Choroid plexus epithelial cell (primary cell): ENCODE data around the gene GPATCH11.

ENCODE experiments used
- DNase-seq: peaks from one replicate; pipeline ENCODE4 v3.0.0-alpha.2; 2010; ENCODE audit warnings: low read depth
- H3K4me3 ChIP-seq: 2 replicates; pipeline ENCODE4 v1.5.1; 2011; ENCODE audit warnings: low read depth, mild to moderate bottlenecking, control low read depth, low read length, moderate library complexity
- TF ChIP-seq, protein P1 (sequence below): conservative IDR thresholded peaks from 2 replicates; pipeline ENCODE4 v1.5.1; 2011; ENCODE audit warnings: low read depth, mild to moderate bottlenecking, control low read depth, inconsistent platforms, low read length, moderate library complexity

Gene GPATCH11

DNA sequence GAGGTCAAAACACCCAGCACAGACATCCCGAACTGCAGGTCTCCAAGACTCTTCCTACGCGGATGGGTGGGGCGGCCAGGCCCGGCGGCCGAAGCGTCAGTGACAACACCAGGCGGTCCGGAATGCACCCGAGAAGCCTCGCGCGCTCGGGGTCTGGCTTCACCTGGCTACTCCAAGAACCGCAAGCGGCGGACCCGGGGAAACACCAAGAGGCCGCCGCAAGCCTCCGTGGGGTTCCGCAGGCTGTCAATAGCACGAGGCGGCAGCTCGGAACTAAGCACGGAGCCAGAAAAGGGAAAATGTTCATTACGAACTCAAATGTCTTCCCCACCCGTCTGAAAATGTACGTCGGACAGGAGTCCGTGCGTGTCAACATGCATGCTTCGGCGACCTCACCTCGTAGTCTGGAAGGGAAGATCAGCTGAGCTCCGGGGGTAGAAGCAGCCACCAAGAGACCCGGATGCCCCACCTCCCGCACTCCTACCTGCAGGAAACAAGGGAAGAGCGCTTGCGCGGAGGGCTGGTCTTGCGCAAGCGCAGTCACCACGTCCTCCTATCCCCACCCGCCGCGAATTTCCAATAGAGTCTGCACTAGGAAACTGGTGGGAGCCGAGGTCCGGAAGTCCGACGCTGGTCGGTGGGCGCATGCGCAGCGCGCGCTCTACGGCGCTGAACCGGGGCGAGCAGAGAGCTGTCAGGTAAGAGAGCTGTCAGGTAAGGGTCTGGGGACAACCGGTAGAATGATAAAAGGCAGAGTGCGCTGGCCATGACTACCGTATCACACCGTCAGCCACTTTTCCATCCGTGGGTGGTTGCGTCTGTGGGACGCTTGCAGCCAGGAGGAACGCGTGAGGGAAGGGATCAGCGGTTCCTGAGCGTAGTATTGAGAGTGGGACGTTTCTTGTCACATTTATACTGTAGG is at the start of gene GPATCH11, which contains the start of gene HEATR5B:
GPATCH11 (plus strand) TSS at position 646 of the 922 bp plus-strand sequence. CDS start 3,864 bp downstream, outside the sequence.
HEATR5B (minus strand) TSS at position 500 of the 922 bp plus-strand sequence. CDS start 958 bp downstream, outside the sequence.
- TF ChIP-seq, protein P1, sequence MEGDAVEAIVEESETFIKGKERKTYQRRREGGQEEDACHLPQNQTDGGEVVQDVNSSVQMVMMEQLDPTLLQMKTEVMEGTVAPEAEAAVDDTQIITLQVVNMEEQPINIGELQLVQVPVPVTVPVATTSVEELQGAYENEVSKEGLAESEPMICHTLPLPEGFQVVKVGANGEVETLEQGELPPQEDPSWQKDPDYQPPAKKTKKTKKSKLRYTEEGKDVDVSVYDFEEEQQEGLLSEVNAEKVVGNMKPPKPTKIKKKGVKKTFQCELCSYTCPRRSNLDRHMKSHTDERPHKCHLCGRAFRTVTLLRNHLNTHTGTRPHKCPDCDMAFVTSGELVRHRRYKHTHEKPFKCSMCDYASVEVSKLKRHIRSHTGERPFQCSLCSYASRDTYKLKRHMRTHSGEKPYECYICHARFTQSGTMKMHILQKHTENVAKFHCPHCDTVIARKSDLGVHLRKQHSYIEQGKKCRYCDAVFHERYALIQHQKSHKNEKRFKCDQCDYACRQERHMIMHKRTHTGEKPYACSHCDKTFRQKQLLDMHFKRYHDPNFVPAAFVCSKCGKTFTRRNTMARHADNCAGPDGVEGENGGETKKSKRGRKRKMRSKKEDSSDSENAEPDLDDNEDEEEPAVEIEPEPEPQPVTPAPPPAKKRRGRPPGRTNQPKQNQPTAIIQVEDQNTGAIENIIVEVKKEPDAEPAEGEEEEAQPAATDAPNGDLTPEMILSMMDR: no peak
- H3K4me3 ChIP-seq: peak within 1 kb of the TSS; percentile 93
- peak; percentile 97 for DNase-seq

DNA sequence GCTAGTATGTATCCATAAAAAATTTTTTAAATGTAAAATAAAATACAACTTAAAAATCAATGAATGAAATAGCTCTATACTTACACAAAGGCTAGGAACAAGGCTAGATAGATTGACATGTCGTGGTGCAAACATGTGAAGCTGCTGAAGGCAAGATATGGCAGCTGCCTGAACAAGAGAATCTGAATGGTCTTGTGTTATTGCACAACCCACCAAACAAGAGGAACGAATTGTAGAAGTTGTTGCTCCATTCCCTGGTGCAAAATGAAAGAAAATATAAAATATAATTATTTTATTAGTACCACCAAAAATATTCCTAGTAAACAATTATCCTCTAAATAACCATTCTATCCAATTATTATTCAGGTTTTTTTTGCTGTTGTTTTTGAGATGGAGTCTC is 46.5 kb upstream of the GPATCH11 start:
- TF ChIP-seq, protein P1: no peak
- no peak for DNase-seq
- H3K4me3 ChIP-seq: no peak overlapping the region

DNA sequence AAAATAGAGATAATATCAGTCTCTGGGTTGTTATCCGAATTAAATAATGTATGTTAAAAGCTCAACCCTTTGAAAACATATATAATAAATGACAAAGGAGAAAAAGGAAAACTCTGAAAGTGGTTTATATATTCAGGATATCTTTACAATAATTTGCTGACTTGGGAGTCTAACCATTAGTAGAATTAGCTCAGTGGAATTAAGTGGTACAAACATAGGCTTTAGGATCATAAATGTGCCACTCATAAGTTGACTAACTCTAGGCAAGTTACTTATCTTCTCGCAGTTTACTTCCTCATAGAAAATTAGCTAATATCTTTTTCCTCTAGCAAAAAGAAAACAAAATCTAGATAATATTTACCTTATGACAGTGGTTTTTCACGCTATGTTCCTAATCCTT is 44.7 kb upstream of the GPATCH11 start:
- H3K4me3 ChIP-seq: no peak overlapping the region
- DNase-seq: no peak
- TF ChIP-seq, protein P1: no peak

DNA sequence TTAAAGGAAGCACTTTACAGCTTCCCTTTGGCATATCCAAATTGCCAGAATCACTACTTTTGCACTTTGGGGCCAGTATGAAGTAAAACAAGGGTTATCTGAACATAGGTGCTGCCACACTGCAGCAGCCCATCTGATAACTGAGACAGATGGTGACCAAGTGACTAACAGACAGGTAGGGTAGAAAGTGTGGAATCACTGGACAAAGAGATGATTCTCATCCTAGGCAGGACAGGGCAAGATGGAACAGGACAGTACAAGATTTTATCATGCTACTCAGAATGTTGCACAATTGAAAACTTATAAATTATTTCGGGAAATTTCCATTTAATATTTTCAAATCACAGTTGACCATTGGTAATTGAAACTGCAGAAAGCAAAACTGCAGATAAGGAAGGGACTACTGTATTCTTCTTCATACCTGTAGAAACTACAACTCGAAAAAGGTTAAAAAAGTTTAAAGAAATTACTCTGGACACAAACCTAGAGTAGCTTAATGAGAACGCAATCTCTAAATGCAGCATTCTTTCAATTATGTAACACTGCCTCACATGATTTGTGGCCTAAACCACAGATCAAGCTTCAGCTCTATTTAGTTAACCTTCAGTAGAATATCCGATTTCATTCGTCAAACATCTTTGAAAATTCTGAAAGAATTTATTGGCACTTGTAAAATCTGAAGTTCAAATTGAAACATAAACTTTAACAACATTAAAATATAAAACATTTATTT is 31.6 kb upstream of the GPATCH11 start:
- H3K4me3 ChIP-seq: no peak overlapping the region
- DNase-seq: peak; percentile 25
- TF ChIP-seq, protein P1: no peak

DNA sequence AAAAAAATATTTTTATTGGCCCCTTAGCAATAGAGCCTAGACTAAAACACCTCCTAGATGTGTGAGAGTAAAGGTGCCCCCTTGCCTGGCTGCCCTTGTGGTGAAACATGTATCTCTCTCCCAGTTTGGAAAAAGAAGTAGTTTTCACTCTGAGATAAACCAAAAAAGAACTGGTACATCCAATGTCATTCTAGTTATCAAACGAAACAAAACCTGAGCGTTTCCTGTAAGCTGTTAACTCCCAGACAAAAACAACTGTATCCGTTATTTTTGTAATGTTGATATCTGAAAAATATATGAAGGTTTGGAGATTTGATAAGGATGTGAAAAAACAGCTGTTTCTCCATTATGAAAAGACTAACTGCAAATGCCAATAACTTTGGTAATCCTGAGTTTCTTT is 24.5 kb upstream of the GPATCH11 start:
- H3K4me3 ChIP-seq: no peak overlapping the region
- no peak for DNase-seq
- TF ChIP-seq, protein P1: no peak

DNA sequence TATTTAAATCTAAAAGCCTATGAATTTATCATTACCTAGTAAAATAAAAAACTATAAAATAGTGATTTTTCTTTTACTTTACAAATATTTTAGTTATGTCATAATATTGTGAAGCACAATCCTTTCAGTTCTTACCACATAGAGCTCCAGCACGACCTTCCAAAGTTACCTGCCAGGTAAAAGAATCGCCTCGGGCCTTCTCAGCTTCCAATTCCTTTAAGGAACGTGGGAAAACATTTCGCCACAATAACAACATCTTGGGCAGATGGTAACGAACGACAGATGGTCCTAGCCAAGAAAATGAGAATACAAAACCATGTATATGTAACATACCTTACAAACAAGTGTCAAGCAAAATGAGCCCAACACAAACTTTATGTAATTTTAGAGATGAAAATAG is 23.9 kb upstream of the GPATCH11 start:
- TF ChIP-seq, protein P1: no peak
- DNase-seq: no peak
- H3K4me3 ChIP-seq: no peak overlapping the region
